ENCODE measurements around the gene AP2M1.
A peak's percentile ranks its signal among the peaks of the same experiment; 100 is the strongest.

AP2M1 gene

DNA sequence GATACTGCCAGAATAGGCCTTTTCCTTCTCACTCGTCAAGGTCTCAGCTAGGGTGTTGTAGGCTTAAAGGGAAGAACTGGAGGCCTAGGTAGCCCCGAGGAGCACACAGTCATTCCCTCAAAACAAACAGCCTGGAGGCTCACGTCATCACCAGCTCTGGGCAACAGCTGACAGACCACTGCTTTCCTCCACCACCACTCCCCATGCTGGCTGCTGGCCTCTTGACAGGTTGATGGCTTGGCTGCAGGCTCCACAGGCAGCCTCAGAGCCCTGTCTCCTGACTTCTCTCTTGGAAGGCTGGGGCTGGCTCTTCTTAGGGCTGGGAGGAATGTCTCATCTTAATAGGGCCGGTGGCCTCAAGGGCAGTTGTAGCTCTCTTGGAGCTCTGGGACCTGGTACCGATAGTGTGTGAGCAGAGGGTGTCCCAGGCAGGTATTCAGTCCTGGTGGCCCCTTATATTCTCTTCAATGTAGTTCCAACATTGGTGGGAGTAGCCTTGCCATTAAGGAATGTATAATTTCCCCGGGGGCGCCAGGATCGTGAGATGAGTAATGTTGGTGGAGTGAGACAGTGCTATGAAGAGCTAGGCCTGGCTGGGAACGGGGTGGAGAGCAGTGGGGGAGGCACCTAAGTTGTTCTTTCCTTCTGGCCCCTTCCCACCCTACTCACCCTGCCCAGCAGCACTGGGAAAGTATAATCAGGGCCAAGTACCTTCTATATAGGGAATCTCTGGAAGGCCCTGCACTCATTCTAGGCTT is 6.1 kb upstream of the AP2M1 start:
- peaks cover 2% of the 10 kb centered on the region for H3K9me3 ChIP-seq (ENCODE audit: insufficient read depth, low read depth, low read length)
- H2AK5ac ChIP-seq (ENCODE audit: low read length), result no peak overlapping the region
- H3K79me2 ChIP-seq (ENCODE audit: control insufficient read depth, insufficient read depth, low read length, poor library complexity), result peaks cover 1% of the 10 kb centered on the region
- H4K91ac ChIP-seq (ENCODE audit: low read depth, low read length), result no peak overlapping the region
- H3K36me3 ChIP-seq (ENCODE audit: control insufficient read depth in 1 of 2, insufficient read depth in 2 of 2, low read length in 2 of 2), result peaks cover 79 to 89% of the 10 kb centered on the region in 2 experiments
- no CpG with 5 or more reads among the region's 9 CpGs for WGBS (ENCODE audit: extremely low coverage, insufficient coverage, insufficient read length)
- DNase-seq, result peak; percentile 64 to 72
- H3K4me1 ChIP-seq (ENCODE audit: control insufficient read depth in 1 of 2, insufficient read depth in 2 of 2, low read length in 2 of 2), result peaks cover 10 to 16% of the 10 kb centered on the region in 2 experiments
- no peak overlapping the region for H2BK5ac ChIP-seq (ENCODE audit: low read depth, low read length, poor library complexity)
- H3K27ac ChIP-seq (ENCODE audit: low read depth, low read length), result no peak overlapping the region
- H3K27me3 ChIP-seq (ENCODE audit: insufficient read depth, low read length), result no peaks in the 10 kb centered on the region
- no peak overlapping the region for H4K12ac ChIP-seq (ENCODE audit: low read depth, low read length)
- no peak overlapping the region for H4K8ac ChIP-seq (ENCODE audit: low read depth, low read length)
- no peak overlapping the region for H3K14ac ChIP-seq (ENCODE audit: low read length)
- no peak overlapping the region for H3K4ac ChIP-seq (ENCODE audit: low read depth, low read length)
- H3K18ac ChIP-seq (ENCODE audit: low read length), result no peak overlapping the region
- no peak overlapping the region for H3K23ac ChIP-seq (ENCODE audit: low read length)
- no peak overlapping the region for H2AFZ ChIP-seq (ENCODE audit: insufficient read depth, low read length, poor library complexity)
- H2BK12ac ChIP-seq (ENCODE audit: low read length), result no peak overlapping the region
- H3K79me1 ChIP-seq (ENCODE audit: low read length), result no peaks in the 10 kb centered on the region
- H3K9ac ChIP-seq (ENCODE audit: low read length), result no peak overlapping the region
- no peak overlapping the region for H3K4me2 ChIP-seq (ENCODE audit: low read length)
- no peak overlapping the region for H3K4me3 ChIP-seq (ENCODE audit: low read depth, low read length)
- H2BK120ac ChIP-seq (ENCODE audit: insufficient read depth, low read length, poor library complexity), result no peak overlapping the region

GRCh38 chr3:184169896-184170875 is 4.5 kb upstream of the AP2M1 start:
- WGBS (ENCODE audit: extremely low coverage, insufficient coverage, insufficient read length), result no CpG with 5 or more reads among the region's 66 CpGs
- Histone ChIP-seq H3K79me1 (ENCODE audit: low read length) (peaks cover 5% of the 10 kb centered on the region), H3K14ac (ENCODE audit: low read length) (no peak overlapping the region), H3K27ac (ENCODE audit: low read depth, low read length) (no peak overlapping the region), H2BK12ac (ENCODE audit: low read length) (no peak overlapping the region), H3K9ac (ENCODE audit: low read length) (no peak overlapping the region), H2BK120ac (ENCODE audit: insufficient read depth, low read length, poor library complexity) (no peak overlapping the region), H3K36me3 (ENCODE audit: control insufficient read depth in 1 of 2, insufficient read depth in 2 of 2, low read length in 2 of 2) (peaks cover 63 to 72% of the 10 kb centered on the region in 2 experiments), H3K4me2 (ENCODE audit: low read length) (no peak overlapping the region), H4K12ac (ENCODE audit: low read depth, low read length) (no peak overlapping the region), H3K79me2 (ENCODE audit: control insufficient read depth, insufficient read depth, low read length, poor library complexity) (peaks cover 5% of the 10 kb centered on the region), H3K27me3 (ENCODE audit: insufficient read depth, low read length) (no peaks in the 10 kb centered on the region), H2AFZ (ENCODE audit: insufficient read depth, low read length, poor library complexity) (no peak overlapping the region), H3K4me1 (ENCODE audit: control insufficient read depth in 1 of 2, insufficient read depth in 2 of 2, low read length in 2 of 2) (peaks cover 10 to 16% of the 10 kb centered on the region in 2 experiments), H4K91ac (ENCODE audit: low read depth, low read length) (no peak overlapping the region), H3K9me3 (ENCODE audit: insufficient read depth, low read depth, low read length) (peaks cover 2% of the 10 kb centered on the region), H3K18ac (ENCODE audit: low read length) (no peak overlapping the region), H3K4ac (ENCODE audit: low read depth, low read length) (no peak overlapping the region), H3K4me3 (ENCODE audit: low read depth, low read length) (no peak overlapping the region), H2BK5ac (ENCODE audit: low read depth, low read length, poor library complexity) (no peak overlapping the region), H2AK5ac (ENCODE audit: low read length) (no peak overlapping the region), H4K8ac (ENCODE audit: low read depth, low read length) (no peak overlapping the region), H3K23ac (ENCODE audit: low read length) (no peak overlapping the region)
- no peak for DNase-seq

DNA sequence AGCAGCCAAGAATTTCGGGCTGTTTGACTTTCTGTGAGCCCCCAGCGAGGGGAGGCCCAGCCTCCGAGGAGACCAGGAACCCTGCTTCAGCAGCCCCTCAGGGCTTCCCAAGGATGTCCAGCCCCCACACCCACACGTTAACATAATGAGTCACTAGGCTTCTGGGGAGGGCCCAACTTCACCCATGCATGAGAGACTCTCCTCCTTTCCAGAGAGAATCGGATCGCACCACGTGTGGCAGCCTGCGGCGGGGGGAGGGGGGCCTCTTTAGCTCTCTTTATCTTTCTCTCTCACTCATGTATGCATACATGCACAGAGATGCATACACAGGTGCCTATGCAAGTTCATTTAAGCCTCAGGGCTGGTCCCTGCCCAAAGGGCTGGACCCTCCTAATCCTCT is 3.1 kb upstream of the AP2M1 start:
- WGBS (ENCODE audit: extremely low coverage, insufficient coverage, insufficient read length), result no CpG with 5 or more reads among the region's 9 CpGs
- H3K79me2 ChIP-seq (ENCODE audit: control insufficient read depth, insufficient read depth, low read length, poor library complexity), result peaks cover 10% of the 10 kb centered on the region
- H3K27ac ChIP-seq (ENCODE audit: low read depth, low read length), result peak overlapping the region; percentile 13
- no peak overlapping the region for H4K12ac ChIP-seq (ENCODE audit: low read depth, low read length)
- H2AK5ac ChIP-seq (ENCODE audit: low read length), result no peak overlapping the region
- no peak overlapping the region for H2BK120ac ChIP-seq (ENCODE audit: insufficient read depth, low read length, poor library complexity)
- peaks cover 2% of the 10 kb centered on the region for H3K9me3 ChIP-seq (ENCODE audit: insufficient read depth, low read depth, low read length)
- H3K27me3 ChIP-seq (ENCODE audit: insufficient read depth, low read length), result no peaks in the 10 kb centered on the region
- H3K36me3 ChIP-seq (ENCODE audit: control insufficient read depth in 1 of 2, insufficient read depth in 2 of 2, low read length in 2 of 2), result peaks cover 50 to 59% of the 10 kb centered on the region in 2 experiments
- no peak overlapping the region for H3K14ac ChIP-seq (ENCODE audit: low read length)
- no peak overlapping the region for H2BK5ac ChIP-seq (ENCODE audit: low read depth, low read length, poor library complexity)
- no peak overlapping the region for H3K18ac ChIP-seq (ENCODE audit: low read length)
- H4K8ac ChIP-seq (ENCODE audit: low read depth, low read length), result no peak overlapping the region
- no peak overlapping the region for H3K9ac ChIP-seq (ENCODE audit: low read length)
- no peak overlapping the region for H3K4me3 ChIP-seq (ENCODE audit: low read depth, low read length)
- peaks cover 10 to 20% of the 10 kb centered on the region in 2 experiments for H3K4me1 ChIP-seq (ENCODE audit: control insufficient read depth in 1 of 2, insufficient read depth in 2 of 2, low read length in 2 of 2)
- H3K79me1 ChIP-seq (ENCODE audit: low read length), result peaks cover 11% of the 10 kb centered on the region
- H4K91ac ChIP-seq (ENCODE audit: low read depth, low read length), result no peak overlapping the region
- no peak overlapping the region for H2BK12ac ChIP-seq (ENCODE audit: low read length)
- H3K4me2 ChIP-seq (ENCODE audit: low read length), result no peak overlapping the region
- H3K4ac ChIP-seq (ENCODE audit: low read depth, low read length), result no peak overlapping the region
- H2AFZ ChIP-seq (ENCODE audit: insufficient read depth, low read length, poor library complexity), result no peak overlapping the region
- DNase-seq, result no peak
- no peak overlapping the region for H3K23ac ChIP-seq (ENCODE audit: low read length)

DNA sequence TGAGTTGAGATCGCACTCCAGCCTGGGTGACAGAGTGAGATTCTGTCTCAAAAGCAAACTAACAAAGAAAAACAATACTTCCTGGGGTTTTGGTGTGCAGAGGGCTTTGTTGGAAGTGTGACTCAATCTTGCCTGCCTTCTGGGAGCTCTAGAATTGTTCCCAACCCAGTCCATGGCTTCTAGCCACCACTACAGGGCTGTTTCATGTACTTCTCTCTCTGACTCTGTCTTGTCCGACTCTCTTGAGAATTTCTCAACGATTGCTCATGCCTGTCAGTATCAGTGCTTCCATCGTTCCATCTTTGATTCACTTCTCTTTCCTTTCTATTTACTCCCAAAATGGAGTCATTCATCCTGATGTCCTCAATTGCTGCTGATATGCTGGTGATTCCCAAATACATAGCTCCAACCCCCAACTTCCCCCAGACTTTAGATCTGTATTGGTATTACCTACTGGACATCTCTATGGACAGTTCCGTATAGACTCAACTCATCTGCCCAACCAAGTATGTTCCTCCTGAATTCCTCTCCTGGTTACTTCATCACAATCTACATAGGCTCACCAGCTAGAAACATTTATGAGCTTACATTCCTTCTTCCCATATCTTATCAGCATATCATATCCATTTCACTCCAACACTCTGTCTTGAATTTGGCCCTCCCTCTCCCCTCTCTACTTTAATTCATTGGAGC is 1.8 kb upstream of the AP2M1 start:
- no peaks in the 10 kb centered on the region for H3K27me3 ChIP-seq (ENCODE audit: insufficient read depth, low read length)
- H3K79me1 ChIP-seq (ENCODE audit: low read length), result peaks cover 21% of the 10 kb centered on the region
- H3K27ac ChIP-seq (ENCODE audit: low read depth, low read length), result no peak overlapping the region
- no peak overlapping the region for H3K4me3 ChIP-seq (ENCODE audit: low read depth, low read length)
- H3K36me3 ChIP-seq (ENCODE audit: control insufficient read depth in 1 of 2, insufficient read depth in 2 of 2, low read length in 2 of 2), result peaks cover 51 to 58% of the 10 kb centered on the region in 2 experiments
- no peak overlapping the region for H3K23ac ChIP-seq (ENCODE audit: low read length)
- WGBS (ENCODE audit: extremely low coverage, insufficient coverage, insufficient read length), result no CpG with 5 or more reads among the region's 5 CpGs
- no peak overlapping the region for H2AFZ ChIP-seq (ENCODE audit: insufficient read depth, low read length, poor library complexity)
- no peak overlapping the region for H4K8ac ChIP-seq (ENCODE audit: low read depth, low read length)
- no peak overlapping the region for H3K18ac ChIP-seq (ENCODE audit: low read length)
- no peak overlapping the region for H4K91ac ChIP-seq (ENCODE audit: low read depth, low read length)
- H3K9ac ChIP-seq (ENCODE audit: low read length), result no peak overlapping the region
- H3K4ac ChIP-seq (ENCODE audit: low read depth, low read length), result no peak overlapping the region
- H2BK12ac ChIP-seq (ENCODE audit: low read length), result no peak overlapping the region
- peaks cover 18% of the 10 kb centered on the region for H3K79me2 ChIP-seq (ENCODE audit: control insufficient read depth, insufficient read depth, low read length, poor library complexity)
- peaks cover 2% of the 10 kb centered on the region for H3K9me3 ChIP-seq (ENCODE audit: insufficient read depth, low read depth, low read length)
- no peak overlapping the region for H2AK5ac ChIP-seq (ENCODE audit: low read length)
- H3K4me2 ChIP-seq (ENCODE audit: low read length), result no peak overlapping the region
- no peak overlapping the region for H2BK5ac ChIP-seq (ENCODE audit: low read depth, low read length, poor library complexity)
- H4K12ac ChIP-seq (ENCODE audit: low read depth, low read length), result no peak overlapping the region
- peaks cover 21 to 31% of the 10 kb centered on the region in 2 experiments for H3K4me1 ChIP-seq (ENCODE audit: control insufficient read depth in 1 of 2, insufficient read depth in 2 of 2, low read length in 2 of 2)
- peak; percentile 57 to 79 for DNase-seq
- no peak overlapping the region for H3K14ac ChIP-seq (ENCODE audit: low read length)
- H2BK120ac ChIP-seq (ENCODE audit: insufficient read depth, low read length, poor library complexity), result no peak overlapping the region
